Measurements from ENCODE around the gene PLEKHM3.

Gene PLEKHM3

GRCh38 chr2:208040199-208041171, 15.2 kb upstream of the PLEKHM3 start:
- peak; percentile 82 for DNase-seq (ENCODE audit: low read depth)
- TF ChIP-seq POLR2A (IDR thresholded peaks at IDR 0.05; ENCODE audit: extremely low read depth, insufficient read length) (no peak), MYC (IDR thresholded peaks at IDR 0.05; ENCODE audit: low read depth, low read length) (0 out of 2 replicates have a peak, but pooled peaks have one; percentile 36)
- TF ChIP-seq, protein P1, sequence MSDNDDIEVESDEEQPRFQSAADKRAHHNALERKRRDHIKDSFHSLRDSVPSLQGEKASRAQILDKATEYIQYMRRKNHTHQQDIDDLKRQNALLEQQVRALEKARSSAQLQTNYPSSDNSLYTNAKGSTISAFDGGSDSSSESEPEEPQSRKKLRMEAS (IDR thresholded peaks at IDR 0.05; ENCODE audit: low read depth, low read length) = peak; percentile 57
- TF ChIP-seq, protein P2, sequence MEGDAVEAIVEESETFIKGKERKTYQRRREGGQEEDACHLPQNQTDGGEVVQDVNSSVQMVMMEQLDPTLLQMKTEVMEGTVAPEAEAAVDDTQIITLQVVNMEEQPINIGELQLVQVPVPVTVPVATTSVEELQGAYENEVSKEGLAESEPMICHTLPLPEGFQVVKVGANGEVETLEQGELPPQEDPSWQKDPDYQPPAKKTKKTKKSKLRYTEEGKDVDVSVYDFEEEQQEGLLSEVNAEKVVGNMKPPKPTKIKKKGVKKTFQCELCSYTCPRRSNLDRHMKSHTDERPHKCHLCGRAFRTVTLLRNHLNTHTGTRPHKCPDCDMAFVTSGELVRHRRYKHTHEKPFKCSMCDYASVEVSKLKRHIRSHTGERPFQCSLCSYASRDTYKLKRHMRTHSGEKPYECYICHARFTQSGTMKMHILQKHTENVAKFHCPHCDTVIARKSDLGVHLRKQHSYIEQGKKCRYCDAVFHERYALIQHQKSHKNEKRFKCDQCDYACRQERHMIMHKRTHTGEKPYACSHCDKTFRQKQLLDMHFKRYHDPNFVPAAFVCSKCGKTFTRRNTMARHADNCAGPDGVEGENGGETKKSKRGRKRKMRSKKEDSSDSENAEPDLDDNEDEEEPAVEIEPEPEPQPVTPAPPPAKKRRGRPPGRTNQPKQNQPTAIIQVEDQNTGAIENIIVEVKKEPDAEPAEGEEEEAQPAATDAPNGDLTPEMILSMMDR (IDR thresholded peaks at IDR 0.05; ENCODE audit: low read depth, low read length) = peak; percentile 94
- no peak overlapping the region for H3K4me3 ChIP-seq (ENCODE audit: low read depth, low read length)

DNA sequence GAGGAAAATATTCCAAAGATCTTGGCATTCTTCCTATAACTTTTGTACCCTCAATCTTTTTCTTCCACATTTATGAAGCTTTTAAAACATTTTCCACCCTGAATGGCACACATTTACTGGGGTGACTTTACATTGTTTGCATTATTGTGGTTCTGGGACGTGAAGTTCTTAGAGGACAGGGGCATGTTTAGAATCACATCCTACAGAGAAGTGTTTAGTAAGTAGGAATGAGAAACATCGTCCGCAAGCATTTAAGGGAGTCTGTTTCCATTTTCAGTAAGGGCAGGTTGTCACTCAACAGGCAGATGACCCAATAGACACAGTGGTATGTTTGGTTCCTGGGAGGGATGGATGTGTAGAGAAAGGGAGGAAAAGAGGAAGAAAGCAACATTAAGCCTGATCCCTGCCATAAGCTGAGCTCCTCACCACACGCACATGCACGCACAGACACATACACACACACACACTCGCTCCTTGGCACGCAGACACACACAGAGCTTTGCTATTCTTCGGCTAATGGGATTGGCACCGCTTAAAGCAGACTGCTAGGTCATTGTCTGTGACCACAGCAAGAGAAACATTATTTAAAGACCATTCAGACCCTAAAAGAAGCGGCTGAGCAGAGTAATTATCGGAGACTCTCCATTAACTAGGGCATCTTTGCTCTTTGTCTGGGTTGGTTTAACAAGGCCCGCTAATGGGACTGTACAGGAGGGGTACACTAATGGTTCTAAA, 14.2 kb upstream of the PLEKHM3 start:
- no peak for TF ChIP-seq POLR2A (IDR thresholded peaks at IDR 0.05; ENCODE audit: extremely low read depth, insufficient read length)
- TF ChIP-seq MYC (IDR thresholded peaks at IDR 0.05; ENCODE audit: low read depth, low read length) = no peak
- TF ChIP-seq, protein P1 (IDR thresholded peaks at IDR 0.05; ENCODE audit: low read depth, low read length) = no peak
- TF ChIP-seq, protein P2 (IDR thresholded peaks at IDR 0.05; ENCODE audit: low read depth, low read length) = no peak
- no peak for DNase-seq (ENCODE audit: low read depth)

GRCh38 chr2:208037564-208038487, 12.5 kb upstream of the PLEKHM3 start:
- no peak for DNase-seq (ENCODE audit: low read depth)
- no peak overlapping the region for H3K4me3 ChIP-seq (ENCODE audit: low read depth, low read length)
- TF ChIP-seq POLR2A (IDR thresholded peaks at IDR 0.05; ENCODE audit: extremely low read depth, insufficient read length) = no peak
- no peak for TF ChIP-seq MYC (IDR thresholded peaks at IDR 0.05; ENCODE audit: low read depth, low read length)
- TF ChIP-seq, protein P1 (IDR thresholded peaks at IDR 0.05; ENCODE audit: low read depth, low read length) = no peak
- TF ChIP-seq, protein P2 (IDR thresholded peaks at IDR 0.05; ENCODE audit: low read depth, low read length) = no peak

More for the DNA sequence above, 14.2 kb upstream of the PLEKHM3 start:
- H3K4me3 ChIP-seq (ENCODE audit: low read depth, low read length) = no peak overlapping the region

DNA sequence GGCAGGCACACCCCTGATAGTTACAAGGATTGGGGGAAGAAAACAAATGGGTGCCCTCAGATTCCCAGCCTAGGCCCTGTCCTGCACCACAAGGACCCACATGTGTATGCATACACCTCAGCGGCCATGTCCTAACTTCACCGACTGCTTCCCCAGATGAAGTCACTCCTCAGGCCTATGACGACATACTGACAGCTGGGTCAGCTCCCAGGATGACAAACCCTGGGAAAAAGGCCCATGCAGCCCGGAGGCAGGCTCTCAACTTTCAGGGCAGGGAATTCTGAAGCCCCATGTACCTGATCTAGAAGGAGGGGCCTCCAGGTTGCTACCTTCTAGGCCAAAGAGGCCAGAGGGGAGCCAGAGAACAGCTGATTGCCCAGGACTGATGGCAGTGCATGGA, 11.0 kb upstream of the PLEKHM3 start:
- DNase-seq (ENCODE audit: low read depth) = no peak
- TF ChIP-seq POLR2A (IDR thresholded peaks at IDR 0.05; ENCODE audit: extremely low read depth, insufficient read length) = no peak
- no peak for TF ChIP-seq MYC (IDR thresholded peaks at IDR 0.05; ENCODE audit: low read depth, low read length)
- TF ChIP-seq, protein P2 (IDR thresholded peaks at IDR 0.05; ENCODE audit: low read depth, low read length) = no peak
- TF ChIP-seq, protein P1 (IDR thresholded peaks at IDR 0.05; ENCODE audit: low read depth, low read length) = no peak
- H3K4me3 ChIP-seq (ENCODE audit: low read depth, low read length) = no peak overlapping the region
